ENCODE measurements around the gene NR2F1-AS1.
A peak's percentile ranks its signal among the peaks of the same experiment; 100 is the strongest.

Gene NR2F1-AS1

GRCh38 chr5:93589152-93589828 lies 8.3 kb upstream of the NR2F1-AS1 start:
- DNase-seq = no peak

DNA sequence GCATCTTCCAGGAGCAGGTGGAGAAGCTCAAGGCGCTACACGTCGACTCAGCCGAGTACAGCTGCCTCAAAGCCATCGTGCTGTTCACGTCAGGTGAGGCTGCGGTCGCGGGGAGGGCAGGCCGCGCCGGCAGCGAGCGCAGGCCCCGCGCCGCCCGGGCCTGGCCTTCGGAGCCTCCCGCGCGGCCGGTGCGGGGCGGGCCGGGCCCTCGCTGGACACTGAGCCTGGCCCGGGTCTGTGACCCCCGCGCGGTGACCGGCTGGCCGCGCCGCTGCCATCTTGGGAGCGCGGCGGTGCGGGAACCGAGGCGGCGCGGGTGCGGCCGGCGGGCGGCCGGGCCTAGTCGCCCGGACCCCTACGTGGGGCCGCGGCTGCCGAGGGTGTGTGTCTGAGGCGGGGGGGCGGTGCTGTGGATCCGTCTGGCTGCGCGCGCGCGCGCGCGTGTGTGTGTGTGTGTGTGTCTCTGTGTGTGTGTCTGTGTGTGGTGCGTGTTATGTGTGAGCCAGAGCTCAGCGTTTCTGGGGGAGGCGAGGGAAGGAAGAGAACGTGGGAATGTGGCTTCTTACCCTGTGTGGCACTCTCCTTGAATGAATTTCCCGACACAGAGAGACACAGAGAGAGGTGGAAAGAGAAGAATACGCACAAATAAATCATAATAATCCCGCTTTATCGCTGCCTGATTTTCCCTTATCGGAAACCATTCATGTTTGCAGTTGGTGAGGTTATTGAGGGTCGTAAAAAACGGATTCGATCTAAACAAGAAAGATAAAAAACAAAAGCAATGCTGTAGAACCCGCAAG lies 7.5 kb upstream of the NR2F1-AS1 start:
- no peak for DNase-seq

DNA sequence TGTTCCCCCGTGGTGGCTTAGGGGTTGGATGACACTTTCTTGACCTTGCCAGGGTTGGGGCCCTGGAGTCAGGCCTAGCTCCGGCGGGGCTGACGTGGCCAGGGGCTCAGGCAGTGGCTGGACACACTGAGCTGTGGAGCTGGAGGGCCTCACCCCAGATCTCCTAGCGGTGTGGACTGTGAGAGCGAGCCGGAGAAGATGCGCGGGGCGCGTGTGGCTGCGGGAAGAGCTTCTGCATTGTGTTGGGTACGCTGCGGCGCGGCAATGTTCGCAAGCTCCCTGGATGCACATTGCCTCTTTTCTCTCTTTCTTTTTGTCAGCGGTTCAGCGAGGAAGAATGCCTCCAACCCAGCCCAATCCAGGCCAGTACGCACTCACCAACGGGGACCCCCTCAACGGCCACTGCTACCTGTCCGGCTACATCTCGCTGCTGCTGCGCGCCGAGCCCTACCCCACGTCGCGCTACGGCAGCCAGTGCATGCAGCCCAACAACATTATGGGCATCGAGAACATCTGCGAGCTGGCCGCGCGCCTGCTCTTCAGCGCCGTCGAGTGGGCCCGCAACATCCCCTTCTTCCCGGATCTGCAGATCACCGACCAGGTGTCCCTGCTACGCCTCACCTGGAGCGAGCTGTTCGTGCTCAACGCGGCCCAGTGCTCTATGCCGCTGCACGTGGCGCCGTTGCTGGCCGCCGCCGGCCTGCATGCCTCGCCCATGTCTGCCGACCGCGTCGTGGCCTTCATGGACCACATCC lies 6.8 kb upstream of the NR2F1-AS1 start:
- DNase-seq = no peak

DNA sequence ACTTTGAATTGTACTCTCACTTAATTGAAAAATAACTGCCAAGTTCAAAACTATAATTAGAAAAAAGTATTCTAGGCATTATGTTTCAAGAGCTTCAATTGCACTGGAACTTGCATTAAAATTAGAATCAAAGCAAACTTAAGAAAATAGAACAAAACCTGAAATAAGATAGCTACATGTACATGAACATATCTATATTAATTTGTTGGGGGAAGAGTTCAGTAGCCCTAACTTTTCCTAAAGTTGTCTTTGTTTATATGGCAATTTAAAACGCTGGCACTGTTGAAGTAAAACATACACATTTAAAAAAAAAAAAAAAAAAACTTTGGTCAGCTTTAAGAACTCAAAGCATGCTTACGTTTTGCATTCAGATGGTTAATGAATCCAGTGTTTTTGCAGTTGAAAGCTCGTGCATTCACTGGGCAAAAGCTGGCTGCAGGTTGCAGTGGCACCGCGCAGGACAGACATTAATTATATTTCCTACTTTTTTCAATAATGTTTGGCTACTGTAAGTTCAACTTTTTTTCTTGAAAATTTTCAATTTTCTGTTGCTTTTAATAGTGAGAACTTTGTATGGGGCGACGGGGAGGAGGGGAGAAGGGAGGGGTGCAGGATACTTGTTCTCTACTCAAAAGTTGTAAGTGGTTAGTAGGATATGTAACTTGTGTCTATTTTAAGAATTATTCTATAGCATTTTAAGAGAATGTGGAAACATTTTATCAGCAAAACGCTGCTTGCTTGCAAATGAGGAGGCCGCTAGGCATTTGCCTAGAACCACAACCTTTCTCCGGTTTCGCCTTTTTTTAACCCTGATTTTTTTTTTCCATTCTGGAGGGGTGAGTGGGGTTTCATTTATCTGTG lies 5.9 kb upstream of the NR2F1-AS1 start:
- no peak for DNase-seq

- DNase-seq = no peak
Measured at GRCh38 chr5:93585767-93586385, 4.9 kb upstream of the NR2F1-AS1 start.

- DNase-seq = peak; percentile 46
Measured at GRCh38 chr5:93585041-93585766, 4.2 kb upstream of the NR2F1-AS1 start.

- DNase-seq = no peak
Measured at GRCh38 chr5:93584596-93585040, 3.6 kb upstream of the NR2F1-AS1 start.

DNA sequence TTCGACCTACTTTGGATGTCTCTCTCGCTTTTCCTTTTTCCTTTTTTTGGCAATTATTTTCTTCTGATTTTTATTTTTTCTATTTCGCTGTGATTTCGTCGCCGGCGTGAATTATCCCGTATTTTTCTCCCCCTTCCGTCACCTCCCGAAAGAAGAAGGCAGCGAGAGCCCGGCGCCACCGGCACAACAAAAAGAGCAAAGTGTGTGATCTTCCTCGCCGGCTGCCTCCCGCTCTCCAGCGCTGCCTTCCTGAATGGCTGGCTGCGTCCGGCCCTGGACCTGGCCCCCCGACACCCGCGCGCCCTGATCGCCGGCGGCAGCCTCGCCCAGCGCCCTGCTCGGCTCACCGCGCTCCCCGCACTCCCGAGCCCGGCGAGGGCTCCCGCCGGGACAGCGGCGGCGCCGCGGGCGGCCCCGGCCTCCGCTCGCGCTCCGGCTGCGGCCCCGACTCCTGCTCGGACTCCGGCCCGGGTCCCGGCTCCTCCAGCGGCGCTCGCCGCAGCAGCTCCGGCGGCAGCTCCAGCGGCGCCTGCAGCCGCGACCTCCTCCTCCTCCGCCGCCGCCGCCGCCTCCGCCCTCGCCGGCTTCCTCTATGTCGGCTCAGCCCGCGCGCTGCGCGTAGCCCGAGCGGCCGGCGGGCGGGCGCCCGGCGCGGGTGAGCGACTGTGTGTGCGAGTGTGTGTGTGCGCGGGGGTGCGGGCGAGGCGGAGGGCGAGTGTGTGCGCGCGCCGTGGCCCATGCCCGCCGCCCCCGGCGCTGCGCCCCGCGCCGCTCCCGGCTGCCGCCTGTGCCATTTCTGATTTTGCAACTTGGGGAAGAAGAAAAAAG lies 3.0 kb upstream of the NR2F1-AS1 start:
- DNase-seq = peak; percentile 67

- no peak for DNase-seq
Measured at GRCh38 chr5:93583439-93583767, 2.4 kb upstream of the NR2F1-AS1 start.

GRCh38 chr5:93582677-93583438 lies 1.8 kb upstream of the NR2F1-AS1 start, which contains the start of gene NR2F1:
Gene NR2F1 (plus strand): TSS chr5:93583222. CDS start chr5:93585024, 1,802 bp downstream.
- DNase-seq = peak; percentile 96

GRCh38 chr5:93582167-93582462 lies 1.1 kb upstream of the NR2F1-AS1 start:
- DNase-seq = no peak

DNA sequence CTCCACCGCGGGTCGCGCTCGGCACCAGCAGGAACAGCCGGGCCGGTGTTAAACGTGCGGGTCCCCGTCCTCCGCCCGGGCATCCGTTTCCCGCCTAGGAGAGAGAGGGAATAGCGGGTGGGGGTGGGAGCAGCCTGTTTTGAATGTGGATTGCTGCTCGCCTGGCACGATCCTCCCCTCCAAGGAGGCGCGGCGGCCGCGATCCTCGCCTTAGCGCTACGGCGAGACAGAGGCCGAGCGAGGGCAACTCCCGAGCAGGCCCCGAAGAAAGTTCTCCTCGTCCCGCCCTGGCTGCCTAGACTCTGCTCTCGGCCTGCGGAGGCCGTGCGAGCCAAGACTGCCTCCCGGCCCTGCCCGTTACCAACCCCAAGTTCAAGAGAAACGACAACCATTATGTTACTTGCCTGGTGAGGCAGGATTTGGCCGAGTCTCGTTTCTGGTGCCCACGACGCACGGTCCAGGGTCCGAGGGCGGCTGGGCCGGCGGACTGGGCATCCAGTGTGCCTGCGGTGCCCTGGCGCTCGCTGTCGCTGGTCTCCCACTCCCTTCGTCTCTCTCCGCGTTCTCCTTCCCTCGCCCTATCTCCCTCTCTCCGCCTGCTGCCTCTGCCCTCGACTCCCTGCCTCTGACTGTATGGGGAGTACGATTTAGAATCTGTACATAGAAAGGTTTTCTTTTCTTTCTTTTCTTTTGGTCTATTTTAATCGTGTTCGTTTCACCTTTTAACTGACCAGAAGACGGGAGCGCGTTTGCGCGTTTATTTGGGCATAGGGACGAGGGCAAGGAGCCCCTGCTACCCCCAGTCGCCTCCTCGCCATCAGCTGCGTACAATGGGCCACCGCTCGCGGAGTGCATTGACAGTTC lies 724 bp downstream of the NR2F1-AS1 start:
- DNase-seq = peak; percentile 64

GRCh38 chr5:93579692-93580062 lies 1.3 kb downstream of the NR2F1-AS1 start:
- DNase-seq = peak; percentile 31

GRCh38 chr5:93578813-93579691 lies 2.0 kb downstream of the NR2F1-AS1 start:
- peak; percentile 70 for DNase-seq

DNA sequence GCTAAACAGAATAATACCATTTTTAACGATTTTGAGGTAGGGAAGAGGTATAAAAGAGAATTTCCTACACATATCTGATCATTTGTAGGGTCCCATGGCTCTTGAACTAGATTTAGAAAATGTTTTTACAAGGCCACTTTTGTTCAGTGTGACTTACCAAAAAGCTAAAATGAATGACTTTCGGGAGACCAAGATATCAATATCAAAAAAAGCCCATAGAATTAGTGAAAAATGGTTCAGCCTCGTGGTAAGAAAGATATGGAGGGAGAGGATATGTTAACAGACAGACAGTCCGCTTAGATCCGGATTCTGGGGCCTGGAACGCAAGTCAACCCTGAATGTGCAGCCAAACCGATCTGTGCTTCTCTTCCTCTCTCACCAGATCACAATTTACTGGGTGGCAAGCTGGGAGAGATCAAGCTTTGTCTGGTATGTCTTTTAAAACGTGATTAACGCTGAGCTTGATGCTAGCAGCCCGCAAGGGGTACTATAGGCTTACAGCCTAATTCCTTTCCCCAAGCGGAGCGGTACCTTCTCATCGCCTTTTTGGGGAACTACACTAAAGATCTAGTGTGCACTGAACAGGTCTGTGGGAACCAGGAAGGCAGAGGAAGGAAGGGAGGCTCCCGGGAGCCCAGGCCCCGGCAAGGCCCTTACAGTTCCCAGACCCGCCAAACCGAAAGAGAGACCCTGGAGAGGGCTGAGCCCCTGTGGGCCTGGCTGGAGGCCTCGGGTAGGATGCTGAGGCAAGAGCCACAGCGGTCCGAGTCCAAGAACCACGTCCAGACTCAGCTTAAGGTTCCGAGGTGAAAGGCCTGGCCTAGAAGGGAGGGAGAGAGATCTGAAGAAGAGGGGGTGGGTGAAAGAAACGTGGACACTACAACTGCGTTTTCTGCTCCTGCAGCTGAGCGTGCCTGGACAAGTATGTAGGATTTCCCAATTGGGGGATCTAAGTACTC lies 2.9 kb downstream of the NR2F1-AS1 start:
- no peak for DNase-seq
